HCT116 (cell line): ENCODE measurements around the gene AP1B1. TPM values are rescaled to one million over a fixed set of nuclear protein-coding genes. Genes with fewer than 3 reads are reported as not detected.

Experiments
- ATAC-seq: fragments of 200-7000 bp; cut with Tn5 transposase; 2 replicates; pipeline ENCODE4 v1.9.1; 2020; ENCODE audit warnings: mild to moderate bottlenecking, moderate library complexity
- BruUV-seq: library from RNA; stranded (reverse); fragments of 400-500 nt; replicated peaks from 2 replicates; lab custom pipeline; 2021; lab: Mats Ljungman, UMichigan
- CTCF ChIA-PET: fragments of 300-600 bp; sonication (Branson Sonifier 250); formaldehyde crosslinking; loops from one replicate; lab custom pipeline; 2021; ENCODE audit warnings: antibody characterized with exemption; lab: Charles Lee
- POLR2A ChIA-PET: fragments of 300-600, 350-600 bp; sonication (Branson Sonifier 250); formaldehyde crosslinking; loops from one replicate; lab custom pipeline; 2021; ENCODE audit warnings: antibody characterized with exemption; lab: Charles Lee
- RAD21 ChIA-PET, 2 experiments: fragments of 300-600 bp; sonication (Branson Sonifier 250); formaldehyde crosslinking; loops; one replicate each; lab custom pipeline; 2023; ENCODE audit warnings: low total read pairs in 2 of 2; ENCODE audit not compliant: uncharacterized antibody in 2 of 2, unreplicated experiment in 2 of 2, low non-redundant PET in 1 of 2; lab: Charles Lee
- DNase-seq: peaks from one replicate; pipeline ENCODE4 v3.0.0-alpha.2; 2010; ENCODE audit warnings: low read depth, low spot score
- H2AFZ ChIP-seq: fragments of 200-600 bp; shearing (Covaris generic), sonication (generic); 2 replicates; pipeline ENCODE4 v1.6.1; 2017; ENCODE audit warnings: low read depth, mixed run types, mixed read lengths, antibody characterized with exemption, low read length; ENCODE audit not compliant: poor library complexity, severe bottlenecking
- H3K27ac ChIP-seq: 2 replicates; pipeline ENCODE4 v1.5.1; 2012; ENCODE audit warnings: low read depth, low read length
- H3K27me3 ChIP-seq: fragments of 200-600 bp; sonication (generic); 2 replicates; pipeline ENCODE4 v1.6.1; 2016; ENCODE audit warnings: mixed run types, low read length, mixed read lengths; ENCODE audit not compliant: insufficient read depth
- H3K36me3 ChIP-seq, 2 experiments: fragments of 200-500 bp in 1 of 2; fragments of 200-600 bp in 1 of 2; sonication (Bioruptor generic) in 1 of 2; sonication (generic) in 1 of 2; 2 replicates each; pipeline versions ENCODE4 v1.5.1 to v1.6.1; 2014 to 2016; ENCODE audit warnings: low read length in 2 of 2, inconsistent platforms in 1 of 2, mixed read lengths in 1 of 2, mixed run types in 1 of 2; ENCODE audit not compliant: insufficient read depth in 2 of 2, control insufficient read depth in 1 of 2
- H3K4me1 ChIP-seq, 2 experiments: fragments of 200-600 bp in 1 of 2; sonication (generic) in 1 of 2; 2 replicates each; pipeline versions ENCODE4 v1.5.1 to v1.6.1; 2012 to 2017; ENCODE audit warnings: low read length in 2 of 2, inconsistent platforms in 1 of 2, mild to moderate bottlenecking in 1 of 2, mixed read lengths in 1 of 2, mixed run types in 1 of 2, moderate library complexity in 1 of 2; ENCODE audit not compliant: insufficient read depth in 2 of 2, control insufficient read depth in 1 of 2
- H3K4me2 ChIP-seq: fragments of 200-600 bp; sonication (generic); 2 replicates; pipeline ENCODE4 v1.6.1; 2017; ENCODE audit warnings: mixed run types, low read length, mixed read lengths
- H3K4me3 ChIP-seq, 2 experiments: fragments of 200-600 bp in 1 of 2; sonication (generic) in 1 of 2; replicated peaks in 1 of 2; 2 replicates each; pipeline ENCODE4 v1.5.1; 2011 to 2016; ENCODE audit warnings: low read length in 2 of 2, control low read depth in 1 of 2, low read depth in 1 of 2, mild to moderate bottlenecking in 1 of 2, mixed read lengths in 1 of 2, mixed run types in 1 of 2
- H3K79me2 ChIP-seq: fragments of 200-600 bp; sonication (generic); 2 replicates; pipeline ENCODE4 v1.6.1; 2017; ENCODE audit warnings: mild to moderate bottlenecking, mixed run types, low read length, moderate library complexity, mixed read lengths; ENCODE audit not compliant: insufficient read depth
- H3K9ac ChIP-seq: fragments of 200-600 bp; sonication (generic); 2 replicates; pipeline ENCODE4 v1.6.1; 2016; ENCODE audit warnings: low read length, mixed read lengths
- H3K9me2 ChIP-seq: fragments of 200-600 bp; sonication (generic), shearing (Covaris generic); 2 replicates; pipeline ENCODE4 v1.6.1; 2017; ENCODE audit warnings: mixed run types, mild to moderate bottlenecking, moderate library complexity; ENCODE audit not compliant: insufficient read depth
- H3K9me3 ChIP-seq, 2 experiments: fragments of 200-500 bp in 1 of 2; fragments of 200-600 bp in 1 of 2; sonication (Bioruptor generic) in 1 of 2; sonication (generic) in 1 of 2; 2 replicates each; pipeline ENCODE4 v1.6.1; 2014 to 2017; ENCODE audit warnings: low read length in 2 of 2, mixed read lengths in 2 of 2, inconsistent platforms in 1 of 2, low read depth in 1 of 2, mild to moderate bottlenecking in 1 of 2, mixed run types in 1 of 2, moderate library complexity in 1 of 2; ENCODE audit not compliant: control insufficient read depth in 1 of 2, insufficient read depth in 1 of 2
- H4K20me1 ChIP-seq: fragments of 200-600 bp; sonication (generic), shearing (Covaris generic); 2 replicates; pipeline ENCODE4 v1.6.1; 2017; ENCODE audit warnings: mixed run types, mild to moderate bottlenecking, moderate library complexity; ENCODE audit not compliant: insufficient read depth
- ATF3 ChIP-seq: IDR thresholded peaks from 2 replicates; pipeline ENCODE4 v1.6.1; 2012
- EGR1 ChIP-seq: IDR thresholded peaks from 2 replicates; pipeline ENCODE4 v1.6.1; 2012; ENCODE audit warnings: low read depth
- ELF1 ChIP-seq: IDR thresholded peaks from 2 replicates; pipeline ENCODE4 v1.6.1; 2012; ENCODE audit warnings: low read depth, borderline replicate concordance
- EZH2phosphoT487 ChIP-seq: fragments of 200-600 bp; IDR thresholded peaks from 2 replicates; pipeline ENCODE4 v1.6.1; 2018; ENCODE audit warnings: antibody characterized with exemption, borderline replicate concordance
- FOSL1 ChIP-seq: IDR thresholded peaks from 2 replicates; pipeline ENCODE4 v1.6.1; 2012; ENCODE audit warnings: low read depth
- JUND ChIP-seq: IDR thresholded peaks from 2 replicates; pipeline ENCODE4 v1.6.1; 2012
- POLR2AphosphoS5 ChIP-seq: IDR thresholded peaks from 2 replicates; pipeline ENCODE4 v1.6.1; 2011; ENCODE audit warnings: mild to moderate bottlenecking, low read depth, low read length, moderate library complexity
- RAD21 ChIP-seq: IDR thresholded peaks from 2 replicates; pipeline ENCODE4 v1.6.1; 2012; ENCODE audit warnings: low read depth, mild to moderate bottlenecking
- SIN3A ChIP-seq: IDR thresholded peaks from 2 replicates; pipeline ENCODE4 v1.6.1; 2012; ENCODE audit warnings: low read depth
- SRF ChIP-seq: IDR thresholded peaks from 2 replicates; pipeline ENCODE4 v1.6.1; 2012; ENCODE audit warnings: low read depth
- TCF7L2 ChIP-seq: IDR thresholded peaks from 2 replicates; pipeline ENCODE4 v1.7.0; 2011; ENCODE audit warnings: borderline replicate concordance, inconsistent platforms; ENCODE audit not compliant: insufficient read depth, insufficient read length; ENCODE audit errors: extremely low read depth
- ZBTB33 ChIP-seq: IDR thresholded peaks from 2 replicates; pipeline ENCODE4 v1.6.1; 2011; ENCODE audit warnings: mild to moderate bottlenecking, low read length, moderate library complexity; ENCODE audit not compliant: insufficient replicate concordance; ENCODE audit errors: extremely low read depth
- ZFX ChIP-seq: fragments of 450-650 bp; IDR thresholded peaks from 2 replicates; pipeline ENCODE4 v1.6.1; 2017
- ZNF274 ChIP-seq: fragments of 200-500 bp; sonication (Bioruptor generic); IDR thresholded peaks from 2 replicates; pipeline ENCODE4 v1.6.1; 2014; ENCODE audit warnings: mild to moderate bottlenecking, low read depth, low read length, inconsistent platforms
- intact Hi-C: fragments of 100-400 bp; cut with micrococcal nuclease; formaldehyde crosslinking; loops from 2 replicates; pipeline ENCODE4 v1.10.0; 2022
- total RNA-seq: library from RNA; stranded (reverse); gene quantifications from one replicate; pipeline ENCODE4 v1.2.1, GENCODE V29; 2021; ENCODE audit not compliant: unreplicated experiment

AP1B1 gene
- total RNA-seq, 1 experiment from 2014 or later = 60.4 TPM

- CTCF ChIA-PET = no interaction called here
- RAD21 ChIA-PET = no interaction called here
- no peak for TF ChIP-seq FOSL1
- no TSS peak for BruUV-seq
- Histone ChIP-seq H3K36me3 (peaks cover 16 to 25% of the 10 kb centered on the region in 2 experiments), H3K9me3 (no peaks in the 10 kb centered on the region), H3K9ac (no peak overlapping the region), H4K20me1 (no peaks in the 10 kb centered on the region; the same call in 1 of the 2 replicates), H3K4me3 (no peak overlapping the region), H3K4me2 (no peak overlapping the region), H2AFZ (no peak overlapping the region), H3K27me3 (no peaks in the 10 kb centered on the region), H3K9me2 (no peaks in the 10 kb centered on the region), H3K4me1 (peaks cover 24 to 27% of the 10 kb centered on the region in 2 experiments), H3K79me2 (no peaks in the 10 kb centered on the region), H3K27ac (no peak overlapping the region)
- intact Hi-C loops = no loop called here
- POLR2A ChIA-PET = no interaction called here
- no peak for ATAC-seq
- no peak for DNase-seq
Observed at GRCh38 chr22:29340566-29340965, 47.8 kb downstream of the AP1B1 start.

- no peaks in the 10 kb centered on the region for H3K27me3 ChIP-seq
- intact Hi-C loops = no loop called here
- no peak overlapping the region for H3K4me3 ChIP-seq
- no peak overlapping the region for H2AFZ ChIP-seq
- no peak overlapping the region for H3K27ac ChIP-seq
- ChIA-PET RAD21 (no interaction called here), CTCF (no interaction called here), POLR2A (no interaction called here)
- peaks cover 18 to 20% of the 10 kb centered on the region in 2 experiments for H3K4me1 ChIP-seq
- no peak for ATAC-seq
- no peak overlapping the region for H3K9ac ChIP-seq
- no peaks in the 10 kb centered on the region for H3K79me2 ChIP-seq
- no peaks in the 10 kb centered on the region for H3K9me2 ChIP-seq
- H3K9me3 ChIP-seq = no peaks in the 10 kb centered on the region
- no peak for TF ChIP-seq JUND
- no peak for TF ChIP-seq RAD21
- TF ChIP-seq FOSL1 = no peak
- TF ChIP-seq ZBTB33 = no peak
- TF ChIP-seq ZFX = no peak
- no peak for TF ChIP-seq SIN3A
- no peak for TF ChIP-seq POLR2AphosphoS5
- no peak for TF ChIP-seq ZNF274
- no peak for TF ChIP-seq EGR1
- TF ChIP-seq EZH2phosphoT487 = no peak
- no peak for TF ChIP-seq ELF1
- no peak for TF ChIP-seq ATF3
- no peak for TF ChIP-seq TCF7L2
- TF ChIP-seq SRF = no peak
- H4K20me1 ChIP-seq = no peaks in the 10 kb centered on the region; the same call in 1 of the 2 replicates
- DNase-seq = no peak
- H3K36me3 ChIP-seq = peaks cover 16 to 25% of the 10 kb centered on the region in 2 experiments
- H3K4me2 ChIP-seq = no peak overlapping the region
- no TSS peak for BruUV-seq
Observed at GRCh38 chr22:29339381-29340235, 48.8 kb downstream of the AP1B1 start.
